Esophagus squamous epithelium (tissue), 5 donors: Measurements from ENCODE around the gene PLA2G15. TPM values are rescaled to one million over a fixed set of nuclear protein-coding genes. Genes with fewer than 3 reads are reported as not detected.

Experiments used
- DNase-seq: peaks from one replicate; lab custom pipeline; 2025; lab: John Stamatoyannopoulos, UW
- H3K27ac ChIP-seq, 4 donors: fragments of 200-600 bp; sonication (generic); one replicate each; pipeline ENCODE4 v1.5.1; 2016 to 2019; ENCODE audit warnings: mild to moderate bottlenecking in 1 of 4
- H3K27me3 ChIP-seq, 4 donors: fragments of 200-600 bp; sonication (generic); 1 replicate in 3 of 4; 2 replicates in 1 of 4; pipeline versions ENCODE4 v1.5.1 to v1.6.0; 2017 to 2021; ENCODE audit warnings: antibody characterized with exemption in 1 of 4
- H3K36me3 ChIP-seq, 3 donors: fragments of 200-600 bp; sonication (generic); one replicate each; pipeline ENCODE4 v1.5.1; 2016 to 2019
- H3K4me1 ChIP-seq, 3 donors: fragments of 200-600 bp; sonication (generic); one replicate each; pipeline ENCODE4 v1.5.1; 2017 to 2019
- H3K4me3 ChIP-seq, 4 donors: fragments of 200-600 bp; sonication (generic); 1 replicate in 3 of 4; 2 replicates in 1 of 4; pipeline ENCODE4 v1.5.1; 2016 to 2019; ENCODE audit warnings: mild to moderate bottlenecking in 2 of 4, moderate library complexity in 1 of 4
- H3K9me3 ChIP-seq, 3 donors: fragments of 200-600 bp; sonication (generic); one replicate each; pipeline ENCODE4 v1.5.1; 2016 to 2019
- POLR2A ChIP-seq, 4 donors: fragments of 450-650 bp; IDR thresholded peaks; one replicate each; pipeline ENCODE4 v1.6.1; 2017; ENCODE audit warnings: antibody characterized with exemption in 4 of 4, mild to moderate bottlenecking in 4 of 4, moderate library complexity in 3 of 4
- WGBS, 2 donors: methylation state at CpG; one replicate each; pipeline ENCODE4 v1.1.5; 2018; 5-methylcytosine and 5-hydroxymethylcytosine counted together
- intact Hi-C: fragments of 100-400 bp; cut with DNase I; formaldehyde crosslinking; loops from one replicate; pipeline ENCODE4 v1.15.0; 2022
- total RNA-seq, 4 donors: library from RNA; depleted of rRNA; stranded (reverse); fragments of >200 nt; gene quantifications; one replicate each; pipeline ENCODE4 v1.1.0, GENCODE V29; 2016
- TF ChIP-seq, protein P1 (sequence below), 6 experiments: fragments of 450-650 bp in 4 of 6; fragments of 200-600 bp in 2 of 6; sonication (generic) in 2 of 6; IDR thresholded peaks; one replicate each; pipeline ENCODE4 v1.5.1; 2016 to 2019; ENCODE audit warnings: antibody characterized with exemption in 6 of 6, mild to moderate bottlenecking in 4 of 6, moderate library complexity in 4 of 6
- donor health status: DM: yes; HTN: yes; CAD: no.

PLA2G15 gene
- total RNA-seq, 4 donors from 2014 or later = 3.3 to 9.8 (median 6.6) TPM

DNA sequence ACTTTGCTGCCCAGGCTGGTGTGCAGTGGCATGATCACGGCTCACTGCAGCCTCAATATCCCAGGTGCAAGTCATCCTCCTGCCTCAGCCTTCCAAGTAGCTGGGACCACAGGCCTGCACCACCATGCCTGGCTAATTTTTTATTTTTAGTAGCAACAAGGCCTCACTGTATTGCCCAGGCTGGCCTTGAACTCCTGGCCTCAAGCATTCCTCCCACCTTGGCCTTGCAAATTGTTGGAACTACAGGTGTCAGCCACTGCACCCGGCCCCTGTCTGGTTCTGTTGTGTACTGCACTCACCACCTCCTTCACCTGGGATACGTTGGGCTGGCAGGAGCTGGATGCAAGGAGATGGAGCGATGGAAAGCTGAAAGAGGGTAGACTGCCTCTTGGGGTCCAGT is 8.5 kb downstream of the PLA2G15 start:
- TF ChIP-seq POLR2A (IDR thresholded peaks at IDR 0.05) = no peak
- TF ChIP-seq, protein P1, sequence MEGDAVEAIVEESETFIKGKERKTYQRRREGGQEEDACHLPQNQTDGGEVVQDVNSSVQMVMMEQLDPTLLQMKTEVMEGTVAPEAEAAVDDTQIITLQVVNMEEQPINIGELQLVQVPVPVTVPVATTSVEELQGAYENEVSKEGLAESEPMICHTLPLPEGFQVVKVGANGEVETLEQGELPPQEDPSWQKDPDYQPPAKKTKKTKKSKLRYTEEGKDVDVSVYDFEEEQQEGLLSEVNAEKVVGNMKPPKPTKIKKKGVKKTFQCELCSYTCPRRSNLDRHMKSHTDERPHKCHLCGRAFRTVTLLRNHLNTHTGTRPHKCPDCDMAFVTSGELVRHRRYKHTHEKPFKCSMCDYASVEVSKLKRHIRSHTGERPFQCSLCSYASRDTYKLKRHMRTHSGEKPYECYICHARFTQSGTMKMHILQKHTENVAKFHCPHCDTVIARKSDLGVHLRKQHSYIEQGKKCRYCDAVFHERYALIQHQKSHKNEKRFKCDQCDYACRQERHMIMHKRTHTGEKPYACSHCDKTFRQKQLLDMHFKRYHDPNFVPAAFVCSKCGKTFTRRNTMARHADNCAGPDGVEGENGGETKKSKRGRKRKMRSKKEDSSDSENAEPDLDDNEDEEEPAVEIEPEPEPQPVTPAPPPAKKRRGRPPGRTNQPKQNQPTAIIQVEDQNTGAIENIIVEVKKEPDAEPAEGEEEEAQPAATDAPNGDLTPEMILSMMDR (IDR thresholded peaks at IDR 0.05) = no peak
- 90 to 92% methylated on average over 2 to 4 of the region's 4 CpGs for WGBS, 2 donors
- Histone ChIP-seq H3K27me3 (no peaks in the 10 kb centered on the region), H3K36me3 (peaks cover 0 to 99% (median 13%) of the 10 kb centered on the region in 3 donors), H3K9me3 (no peaks in the 10 kb centered on the region), H3K27ac (no peak overlapping the region), H3K4me1 (peaks cover 3 to 15% (median 8%) of the 10 kb centered on the region in 3 donors), H3K4me3 (no peak overlapping the region)
- DNase-seq = no peak
- intact Hi-C loops = loop anchor here (10.0 kb wide), 1 partner anchor 61 kb away; the partner anchor contains the start of genes PRMT7 and SLC7A6OS

DNA sequence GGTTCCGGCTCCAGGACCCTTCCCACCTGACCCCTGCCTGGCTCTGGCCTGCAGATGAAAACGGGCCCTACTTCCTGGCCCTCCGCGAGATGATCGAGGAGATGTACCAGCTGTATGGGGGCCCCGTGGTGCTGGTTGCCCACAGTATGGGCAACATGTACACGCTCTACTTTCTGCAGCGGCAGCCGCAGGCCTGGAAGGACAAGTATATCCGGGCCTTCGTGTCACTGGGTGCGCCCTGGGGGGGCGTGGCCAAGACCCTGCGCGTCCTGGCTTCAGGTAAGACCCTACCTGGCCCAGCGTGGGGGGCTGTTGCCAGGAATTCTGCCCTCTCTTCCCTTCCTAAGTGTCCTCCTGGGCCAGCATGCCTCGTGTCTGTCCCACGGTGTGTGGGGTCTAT is 10.5 kb downstream of the PLA2G15 start:
- Histone ChIP-seq H3K27ac (no peak overlapping the region), H3K27me3 (no peaks in the 10 kb centered on the region), H3K4me3 (no peak overlapping the region), H3K9me3 (no peaks in the 10 kb centered on the region), H3K4me1 (peaks cover 3 to 15% (median 8%) of the 10 kb centered on the region in 3 donors), H3K36me3 (peaks cover 6 to 99% (median 12%) of the 10 kb centered on the region in 3 donors)
- no peak for TF ChIP-seq POLR2A (IDR thresholded peaks at IDR 0.05)
- TF ChIP-seq, protein P1 (IDR thresholded peaks at IDR 0.05) = no peak
- no peak for DNase-seq
- intact Hi-C loops = loop anchor here (10.0 kb wide), 1 partner anchor 59 kb away; the partner anchor contains the start of genes PRMT7 and SLC7A6OS
- WGBS, 2 donors = 94 to 95% methylated on average over 4 to 10 of the region's 18 CpGs

DNA sequence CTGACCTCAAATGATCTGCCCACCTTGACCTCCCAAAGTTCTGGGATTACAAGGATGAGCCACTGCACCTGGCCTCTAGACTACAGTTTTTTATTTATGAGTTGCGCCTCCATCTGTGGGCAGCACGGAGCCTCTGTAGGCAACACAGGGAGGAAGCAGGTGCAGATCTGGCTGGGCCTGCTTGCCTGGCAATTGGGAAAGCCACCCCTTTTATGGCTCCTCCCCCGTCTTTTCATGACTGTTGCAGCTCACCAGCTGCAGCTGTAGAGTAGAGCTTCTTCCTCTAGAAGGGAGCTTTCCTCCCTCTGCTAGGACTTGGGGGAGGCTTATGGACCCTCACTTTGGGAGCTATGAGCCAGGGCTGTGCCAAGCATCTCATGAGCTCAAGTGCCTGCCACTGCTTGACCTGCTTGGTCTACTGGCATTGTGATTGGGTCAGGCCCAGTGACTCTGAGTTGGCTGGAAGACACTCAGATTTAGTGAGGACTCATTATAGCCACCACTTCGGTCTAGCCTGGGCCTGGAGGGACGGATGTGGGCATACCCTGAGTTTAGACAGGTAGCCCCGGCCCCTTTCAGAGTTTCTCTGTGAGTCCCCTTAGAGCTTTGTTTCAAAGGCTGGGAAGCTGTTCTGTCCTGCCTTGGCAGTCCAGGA is 12.2 kb downstream of the PLA2G15 start:
- TF ChIP-seq, protein P1 (IDR thresholded peaks at IDR 0.05) = no peak
- no peak for TF ChIP-seq POLR2A (IDR thresholded peaks at IDR 0.05)
- DNase-seq = no peak
- Histone ChIP-seq H3K27ac (peak overlapping the region; percentile 38 to 78 (median 50)), H3K9me3 (no peaks in the 10 kb centered on the region), H3K4me3 (no peak overlapping the region), H3K4me1 (peaks cover 3 to 21% (median 8%) of the 10 kb centered on the region in 3 donors), H3K36me3 (peaks cover 6 to 84% (median 12%) of the 10 kb centered on the region in 3 donors), H3K27me3 (no peaks in the 10 kb centered on the region)
- intact Hi-C loops = loop anchor here (10.0 kb wide), 1 partner anchor 57 kb away; the partner anchor contains the start of genes PRMT7 and SLC7A6OS
- whole genome bisulfite sequencing, 2 donors = 66 to 87% methylated on average over 5 to 6 of the region's 6 CpGs

- TF ChIP-seq POLR2A (IDR thresholded peaks at IDR 0.05) = no peak
- TF ChIP-seq, protein P1 (IDR thresholded peaks at IDR 0.05) = no peak
- intact Hi-C loops = loop anchor here (10.0 kb wide), 1 partner anchor 57 kb away; the partner anchor contains the start of genes PRMT7 and SLC7A6OS
- Histone ChIP-seq H3K9me3 (no peaks in the 10 kb centered on the region), H3K27me3 (no peaks in the 10 kb centered on the region), H3K27ac (peak overlapping the region; percentile 38 to 78 (median 50)), H3K4me1 (peaks cover 3 to 22% (median 8%) of the 10 kb centered on the region in 3 donors), H3K4me3 (no peak overlapping the region), H3K36me3 (peaks cover 6 to 76% (median 12%) of the 10 kb centered on the region in 3 donors)
- DNase-seq = no peak
- WGBS, 2 donors = 56 to 62% methylated on average over 7 of the region's 13 CpGs
These were observed 13.0 kb downstream of the PLA2G15 start for GRCh38 chr16:68257906-68258800.
